Measurements from ENCODE around the gene CLDN17. TPM values are rescaled to one million over a fixed set of nuclear protein-coding genes. Genes with fewer than 3 reads are reported as not detected.

The CLDN17 gene
- total RNA-seq, 1 experiment from 2014 or later: not detected

GRCh38 chr21:30209601-30210000 lies 43.0 kb upstream of the CLDN17 start:
- no peaks in the 10 kb centered on the region for H3K27me3 ChIP-seq (replicated peaks; ENCODE audit: control insufficient read depth, insufficient read depth, low read length)
- DNase-seq: no peak
- POLR2A ChIA-PET: no interaction called here
- no peak overlapping the region for H3K27ac Mint-ChIP-seq (ENCODE audit: unreplicated experiment)
- no peak for TF ChIP-seq CTCF (IDR thresholded peaks at IDR 0.05; ENCODE audit: insufficient read depth in 1 of 2, low read depth in 1 of 2, low read length in 1 of 2, severe bottlenecking in 1 of 2, unreplicated experiment in 1 of 2)
- no peaks in the 10 kb centered on the region for H3K36me3 Mint-ChIP-seq (ENCODE audit: insufficient read depth, unreplicated experiment)
- CTCF ChIA-PET: no interaction called here
- no peaks in the 10 kb centered on the region for H3K4me1 ChIP-seq
- H3K4me3 ChIP-seq (ENCODE audit: low read depth, low read length): no peak overlapping the region
- intact Hi-C loops (cut with micrococcal nuclease; ENCODE audit: unreplicated experiment): no loop called here
- no TSS peak for BruUV-seq (replicated peaks)
- H3K4me1 Mint-ChIP-seq (ENCODE audit: low read depth, unreplicated experiment): no peaks in the 10 kb centered on the region
- no peak overlapping the region for H3K4me3 Mint-ChIP-seq (ENCODE audit: unreplicated experiment)
- H3K27me3 Mint-ChIP-seq (ENCODE audit: insufficient read depth, unreplicated experiment): no peaks in the 10 kb centered on the region
- H3K9me3 ChIP-seq: no peaks in the 10 kb centered on the region
- H3K9me3 Mint-ChIP-seq (ENCODE audit: unreplicated experiment): no peaks in the 10 kb centered on the region
- H3K36me3 ChIP-seq (ENCODE audit: control insufficient read depth, insufficient read depth, low read length): no peaks in the 10 kb centered on the region

- Histone ChIP-seq H3K9me3 (no peaks in the 10 kb centered on the region), H3K4me1 (no peaks in the 10 kb centered on the region), H3K27me3 (replicated peaks; ENCODE audit: control insufficient read depth, insufficient read depth, low read length) (no peaks in the 10 kb centered on the region), H3K36me3 (ENCODE audit: control insufficient read depth, insufficient read depth, low read length) (no peaks in the 10 kb centered on the region), H3K4me3 (ENCODE audit: low read depth, low read length) (no peak overlapping the region)
- Mint-ChIP-seq H3K27ac (ENCODE audit: unreplicated experiment) (no peak overlapping the region), H3K4me3 (ENCODE audit: unreplicated experiment) (no peak overlapping the region), H3K27me3 (ENCODE audit: insufficient read depth, unreplicated experiment) (peaks cover 3% of the 10 kb centered on the region), H3K36me3 (ENCODE audit: insufficient read depth, unreplicated experiment) (no peaks in the 10 kb centered on the region), H3K9me3 (ENCODE audit: unreplicated experiment) (no peaks in the 10 kb centered on the region), H3K4me1 (ENCODE audit: low read depth, unreplicated experiment) (no peaks in the 10 kb centered on the region)
- CTCF ChIA-PET: no interaction called here
- no peak for TF ChIP-seq CTCF (IDR thresholded peaks at IDR 0.05; ENCODE audit: insufficient read depth in 1 of 2, low read depth in 1 of 2, low read length in 1 of 2, severe bottlenecking in 1 of 2, unreplicated experiment in 1 of 2)
- POLR2A ChIA-PET: no interaction called here
- DNase-seq: no peak
- no TSS peak for BruUV-seq (replicated peaks)
- intact Hi-C loops (cut with micrococcal nuclease; ENCODE audit: unreplicated experiment): no loop called here
These were observed 40.6 kb upstream of the CLDN17 start for GRCh38 chr21:30207252-30207579.

GRCh38 chr21:30206551-30207251 lies 40.1 kb upstream of the CLDN17 start:
- Histone ChIP-seq H3K36me3 (ENCODE audit: control insufficient read depth, insufficient read depth, low read length) (no peaks in the 10 kb centered on the region), H3K27me3 (replicated peaks; ENCODE audit: control insufficient read depth, insufficient read depth, low read length) (no peaks in the 10 kb centered on the region), H3K4me3 (ENCODE audit: low read depth, low read length) (no peak overlapping the region), H3K4me1 (no peaks in the 10 kb centered on the region), H3K9me3 (no peaks in the 10 kb centered on the region)
- Mint-ChIP-seq H3K36me3 (ENCODE audit: insufficient read depth, unreplicated experiment) (no peaks in the 10 kb centered on the region), H3K4me3 (ENCODE audit: unreplicated experiment) (no peak overlapping the region), H3K9me3 (ENCODE audit: unreplicated experiment) (no peaks in the 10 kb centered on the region), H3K27me3 (ENCODE audit: insufficient read depth, unreplicated experiment) (peaks cover 3% of the 10 kb centered on the region), H3K27ac (ENCODE audit: unreplicated experiment) (no peak overlapping the region), H3K4me1 (ENCODE audit: low read depth, unreplicated experiment) (no peaks in the 10 kb centered on the region)
- ChIA-PET POLR2A (no interaction called here), CTCF (no interaction called here)
- DNase-seq: no peak
- no TSS peak for BruUV-seq (replicated peaks)
- TF ChIP-seq CTCF (IDR thresholded peaks at IDR 0.05; ENCODE audit: insufficient read depth in 1 of 2, low read depth in 1 of 2, low read length in 1 of 2, severe bottlenecking in 1 of 2, unreplicated experiment in 1 of 2): no peak
- intact Hi-C loops (cut with micrococcal nuclease; ENCODE audit: unreplicated experiment): no loop called here

All from Caco-2 (cell line).